Skin of body (tissue), 2 donors: ENCODE results near the gene NDUFA13. TPM values are rescaled to one million over a fixed set of nuclear protein-coding genes. Genes with fewer than 3 reads are reported as not detected.

Source experiments
- DNase-seq: peaks from one replicate; lab custom pipeline; 2025; lab: John Stamatoyannopoulos, UW
- total RNA-seq: library from RNA; depleted of rRNA; stranded (reverse); fragments of >200 nt; gene quantifications from one replicate; pipeline ENCODE4 v1.2.3, GENCODE V29; 2014

NDUFA13 gene
- total RNA-seq, 1 donor from 2014 or later, result 102 TPM

- DNase-seq, result peak; percentile 96
These were observed 26.9 kb upstream of the NDUFA13 start for GRCh38 chr19:19488875-19489690.

GRCh38 chr19:19489804-19490204, 26.2 kb upstream of the NDUFA13 start:
- no peak for DNase-seq

DNA sequence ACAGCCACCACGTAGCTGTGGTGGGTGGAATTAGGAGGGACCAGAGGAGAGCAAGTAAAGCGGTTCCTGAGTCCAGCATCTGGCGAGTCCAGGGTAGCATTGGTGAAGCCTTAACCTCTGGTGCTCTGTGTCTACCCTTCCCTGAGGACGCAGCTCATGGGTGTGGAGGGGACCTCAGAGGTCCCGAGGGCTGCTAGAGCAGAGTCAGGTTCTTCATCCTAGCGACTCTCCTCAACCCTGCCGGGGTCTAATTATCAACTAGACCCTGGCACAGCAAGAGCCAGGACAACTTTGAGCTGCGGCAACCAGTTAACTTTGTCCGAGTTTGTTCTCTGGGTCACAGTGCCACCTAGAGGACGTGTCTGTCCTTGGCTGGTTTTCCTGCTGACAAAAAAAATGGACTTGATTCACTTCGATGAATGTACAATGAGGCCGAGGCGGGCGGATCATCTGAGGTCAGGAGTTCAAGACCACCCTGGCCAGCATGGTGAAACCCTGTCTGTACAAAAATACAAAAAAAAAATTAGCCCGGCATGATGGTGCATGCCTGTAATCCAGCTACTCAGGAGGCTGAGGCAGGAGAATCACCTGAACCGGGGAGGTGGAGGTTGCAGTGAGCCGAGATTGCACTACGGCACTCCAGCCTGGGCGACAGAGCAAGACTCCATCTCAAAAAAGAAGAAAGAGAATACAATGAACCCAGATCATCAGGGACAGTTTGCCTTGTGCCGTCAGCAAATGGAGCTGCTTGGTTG, 25.6 kb upstream of the NDUFA13 start:
- peak; percentile 85 for DNase-seq

- no peak for DNase-seq
These were observed 24.6 kb upstream of the NDUFA13 start for GRCh38 chr19:19491321-19492025.

GRCh38 chr19:19492026-19492610, 23.9 kb upstream of the NDUFA13 start:
- no peak for DNase-seq

- DNase-seq, result no peak
These were observed 22.0 kb upstream of the NDUFA13 start for GRCh38 chr19:19493841-19494546.

- DNase-seq, result no peak
These were observed 20.1 kb upstream of the NDUFA13 start for GRCh38 chr19:19495614-19496603.

GRCh38 chr19:19498255-19498991, 17.6 kb upstream of the NDUFA13 start:
- DNase-seq, result no peak

DNA sequence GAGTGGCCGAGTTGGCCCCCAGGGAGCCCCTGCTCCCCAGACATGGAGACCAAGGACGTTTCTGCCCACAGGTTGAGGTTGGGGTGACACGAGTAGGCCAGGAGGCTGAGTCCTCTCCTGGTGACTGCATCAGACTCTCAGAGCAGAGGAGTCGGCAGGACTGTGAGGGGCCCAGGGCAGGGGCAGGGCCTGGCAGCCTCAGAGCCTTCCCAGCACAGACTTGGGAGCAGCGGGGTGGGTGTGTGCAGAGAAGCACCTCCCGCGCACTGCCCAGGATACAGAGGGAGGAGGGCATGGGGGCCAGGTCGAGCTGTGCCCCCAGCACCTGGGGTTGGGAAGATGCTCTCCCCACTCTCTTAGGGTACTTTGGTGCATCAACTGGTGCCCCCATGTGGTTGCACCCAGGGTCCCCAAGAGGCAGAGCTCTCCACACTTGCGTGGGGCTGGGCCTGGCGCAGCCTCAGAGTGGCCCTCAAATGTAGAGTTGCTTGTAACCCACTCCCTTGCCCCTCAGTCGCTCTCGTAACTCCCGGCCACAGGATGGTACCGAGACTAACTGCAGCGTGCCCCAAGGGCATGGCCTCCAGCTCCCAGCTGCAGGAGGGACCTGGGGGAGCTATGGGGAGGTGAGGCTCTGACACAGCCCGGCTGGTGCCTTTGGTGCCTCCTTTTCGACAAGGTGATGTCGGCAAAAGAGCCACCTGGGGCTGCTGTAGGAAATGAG, 16.6 kb upstream of the NDUFA13 start:
- no peak for DNase-seq

DNA sequence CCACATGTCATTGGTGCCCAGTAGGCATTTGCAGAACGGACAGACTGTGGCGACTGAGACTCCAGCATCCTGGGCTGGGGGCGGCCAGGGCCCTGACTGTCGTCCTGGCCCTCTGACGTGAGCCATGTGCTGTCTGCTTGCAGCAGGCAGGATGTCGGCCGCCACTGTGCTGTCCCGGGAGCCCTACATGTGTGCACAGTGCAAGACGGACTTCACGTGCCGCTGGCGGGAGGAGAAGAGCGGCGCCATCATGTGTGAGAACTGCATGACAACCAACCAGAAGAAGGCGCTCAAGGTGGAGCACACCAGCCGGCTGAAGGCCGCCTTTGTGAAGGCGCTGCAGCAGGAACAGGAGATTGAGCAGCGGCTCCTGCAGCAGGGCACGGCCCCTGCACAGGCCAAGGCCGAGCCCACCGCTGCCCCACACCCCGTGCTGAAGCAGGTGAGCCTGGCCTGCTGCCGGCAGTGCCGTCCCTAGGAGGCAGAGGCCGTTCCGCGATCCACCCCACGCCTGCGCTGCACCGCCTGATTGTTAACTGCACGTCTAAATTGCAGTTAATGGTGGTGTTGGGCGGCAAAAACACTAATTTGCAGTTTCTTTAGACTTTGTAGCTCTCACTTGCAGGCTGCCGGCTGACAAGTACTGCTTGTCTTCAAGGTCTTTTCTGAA, 14.9 kb upstream of the NDUFA13 start:
- DNase-seq, result no peak

DNA sequence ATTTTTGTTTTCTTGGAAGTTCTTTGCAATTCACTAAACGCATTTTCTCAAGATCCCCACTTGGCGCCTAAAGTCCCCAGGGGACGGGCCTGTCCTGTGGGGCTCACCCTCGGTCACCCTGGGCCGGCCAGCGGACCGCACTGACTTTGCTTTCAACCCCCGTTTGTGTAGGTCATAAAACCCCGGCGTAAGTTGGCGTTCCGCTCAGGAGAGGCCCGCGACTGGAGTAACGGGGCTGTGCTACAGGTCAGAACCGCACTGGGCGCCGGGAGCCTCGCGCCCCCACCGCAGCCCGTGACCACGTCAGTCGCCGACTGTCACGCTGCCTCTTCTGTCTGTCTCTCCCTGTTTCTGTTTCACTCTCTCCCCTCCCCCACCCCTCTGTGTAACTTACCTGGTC, 14.2 kb upstream of the NDUFA13 start:
- DNase-seq, result no peak

- no peak for DNase-seq
These were observed 13.7 kb upstream of the NDUFA13 start for GRCh38 chr19:19502281-19502680.

DNA sequence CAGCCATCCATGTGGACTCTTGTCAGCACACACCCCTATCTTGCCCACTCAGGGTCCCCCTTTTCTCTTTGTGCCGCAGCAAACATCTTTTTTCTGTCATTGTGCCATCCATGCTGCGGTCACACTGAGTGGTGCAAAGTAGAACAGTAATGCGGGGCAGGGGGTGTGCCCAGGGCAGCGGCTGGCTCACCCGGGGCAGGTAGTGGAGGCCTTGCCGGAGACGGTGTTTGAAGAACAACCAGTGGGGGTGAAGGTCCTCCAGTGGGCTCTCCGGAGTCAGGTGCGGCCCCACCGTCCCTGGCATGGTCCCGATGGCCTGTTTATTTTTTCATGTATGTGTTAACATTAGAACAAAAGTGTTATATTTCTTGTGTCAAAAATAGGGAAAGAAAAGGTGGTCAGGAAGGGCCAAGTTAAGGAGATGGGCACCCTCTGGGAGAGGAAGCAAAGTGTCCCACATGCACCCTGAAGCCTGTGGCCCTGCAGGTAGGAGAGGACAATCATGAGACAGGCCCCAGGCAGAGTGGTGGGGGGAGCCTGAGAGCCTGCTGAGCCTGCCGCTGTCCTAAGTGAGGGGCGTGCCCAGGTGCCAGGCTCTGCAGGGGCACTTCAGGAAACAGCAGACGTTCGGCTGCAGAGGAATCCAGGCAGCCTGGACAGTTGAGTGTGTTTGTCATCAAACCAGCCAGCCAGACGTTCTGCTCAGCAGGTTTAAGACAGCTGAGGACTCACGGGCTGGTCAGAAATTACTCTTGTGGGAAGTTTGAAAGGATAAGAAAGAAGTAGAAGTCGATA, 13.0 kb upstream of the NDUFA13 start:
- no peak for DNase-seq

DNA sequence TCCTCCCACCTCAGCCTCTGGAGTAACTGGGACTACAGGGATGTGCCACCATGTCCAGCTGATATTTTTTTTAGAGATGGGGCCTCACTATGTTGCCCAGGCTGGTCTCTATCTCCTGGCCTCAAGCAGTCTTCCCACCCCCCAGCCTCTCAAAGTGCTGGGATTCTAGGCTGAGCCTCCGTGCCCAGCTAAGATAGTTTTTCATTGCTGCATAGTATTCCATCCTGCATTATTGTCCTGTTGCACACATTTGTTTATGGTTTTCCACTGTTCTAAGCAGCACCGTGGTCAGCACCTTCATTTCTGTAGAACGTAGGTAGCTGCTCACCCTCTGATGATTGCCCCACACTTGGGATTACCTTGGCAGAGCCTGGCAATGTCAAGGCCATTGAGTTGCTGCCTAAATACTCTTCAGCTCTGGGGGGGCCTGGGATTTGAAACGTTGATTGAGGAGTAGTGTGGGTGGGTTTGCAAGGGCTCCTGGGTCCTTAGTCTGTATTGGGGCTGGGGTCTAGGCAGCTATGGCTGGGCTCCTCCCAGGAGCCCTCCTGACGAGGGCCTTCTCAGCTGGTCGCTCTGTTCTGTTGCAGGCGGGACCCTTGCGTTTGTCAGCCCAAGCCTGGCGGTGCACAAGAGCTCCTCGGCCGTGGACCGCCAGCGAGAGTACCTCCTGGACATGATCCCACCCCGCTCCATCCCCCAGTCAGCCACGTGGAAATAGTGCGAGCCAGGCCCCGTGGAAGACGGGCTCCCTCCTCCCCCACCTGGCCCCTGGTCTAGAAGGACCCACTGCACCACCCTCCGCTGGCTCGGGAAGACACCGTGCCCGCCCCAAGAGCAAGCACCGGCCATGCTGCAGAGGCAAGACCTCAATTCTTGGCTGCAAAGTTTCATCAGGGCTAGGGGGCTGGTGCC, 11.0 kb upstream of the NDUFA13 start:
- no peak for DNase-seq

DNA sequence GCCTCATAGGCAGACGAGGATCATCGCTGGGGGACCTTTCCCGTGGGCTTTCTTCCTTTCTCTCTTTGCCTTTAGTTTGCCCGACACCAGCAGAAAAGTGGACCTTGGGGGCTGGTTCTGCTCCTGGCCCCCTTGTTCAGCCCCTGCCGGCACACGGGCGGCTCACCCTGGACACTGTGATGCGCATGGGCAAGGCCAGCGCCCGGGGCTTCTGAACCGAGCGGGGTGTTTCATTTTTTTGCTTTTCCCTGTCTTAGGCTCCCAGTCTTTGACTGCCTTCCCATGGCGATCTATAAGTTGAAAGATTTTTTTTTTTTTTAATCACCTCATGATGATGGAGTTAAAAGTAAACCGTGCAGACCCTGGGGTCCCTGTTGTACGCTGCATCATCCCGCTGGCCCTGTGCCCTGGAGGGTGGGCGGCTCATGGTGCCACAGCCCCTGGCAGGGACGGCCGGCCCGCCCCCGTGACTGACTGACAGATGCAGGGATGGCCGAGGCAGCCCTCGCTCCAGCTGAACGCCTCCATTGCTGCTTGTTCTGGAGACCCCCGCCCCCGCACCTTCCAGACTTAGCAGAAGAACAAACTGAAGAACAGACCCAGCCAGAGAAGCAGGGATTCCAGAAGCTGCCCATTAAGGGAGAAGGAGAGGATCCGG, 10.2 kb upstream of the NDUFA13 start:
- no peak for DNase-seq
